Suprapubic skin (tissue), 4 donors: Measurements from ENCODE around the gene NCAPD3. TPM values are rescaled to one million over a fixed set of nuclear protein-coding genes. Genes with fewer than 3 reads are reported as not detected.

ENCODE experiments used
- DNase-seq, 2 donors: peaks; one replicate each; pipeline ENCODE4 v3.0.0-alpha.2; 2019; ENCODE audit warnings: low spot score in 2 of 2
- H3K27ac ChIP-seq: fragments of 200-600 bp; sonication (generic); one replicate; pipeline ENCODE4 v1.5.1; 2019
- H3K27me3 ChIP-seq: fragments of 200-600 bp; sonication (generic); one replicate; pipeline ENCODE4 v1.5.1; 2019
- H3K36me3 ChIP-seq: fragments of 200-600 bp; sonication (generic); one replicate; pipeline ENCODE4 v1.5.1; 2019
- H3K4me1 ChIP-seq: fragments of 200-600 bp; sonication (generic); one replicate; pipeline ENCODE4 v1.5.1; 2019
- H3K4me3 ChIP-seq: fragments of 200-600 bp; sonication (generic); one replicate; pipeline ENCODE4 v1.5.1; 2019; ENCODE audit warnings: mild to moderate bottlenecking
- H3K9me3 ChIP-seq: fragments of 200-600 bp; sonication (generic); one replicate; pipeline ENCODE4 v1.5.1; 2019
- EP300 ChIP-seq: sonication (generic); formaldehyde crosslinking; IDR thresholded peaks from one replicate; pipeline ENCODE4 v1.6.1; 2017; ENCODE audit warnings: antibody characterized with exemption
- POLR2A ChIP-seq, 2 donors: fragments of 450-650 bp; IDR thresholded peaks; one replicate each; pipeline ENCODE4 v1.6.1; 2017; ENCODE audit warnings: antibody characterized with exemption in 2 of 2, mild to moderate bottlenecking in 2 of 2, moderate library complexity in 2 of 2
- POLR2AphosphoS5 ChIP-seq, 3 donors: sonication (generic); formaldehyde crosslinking; IDR thresholded peaks; one replicate each; pipeline ENCODE4 v1.6.1; 2017; ENCODE audit warnings: antibody characterized with exemption in 3 of 3
- WGBS: methylation state at CpG from one replicate; pipeline ENCODE4 v1.1.5; 2018; 5-methylcytosine and 5-hydroxymethylcytosine counted together
- total RNA-seq, 4 donors: library from RNA; depleted of rRNA; stranded (reverse); fragments of >200 nt; gene quantifications; one replicate each; pipeline ENCODE4 v1.1.0, GENCODE V29; 2016
- TF ChIP-seq, protein P1 (sequence below), 2 donors: fragments of 200-600 bp in 1 of 2; fragments of 450-650 bp in 1 of 2; sonication (generic) in 1 of 2; IDR thresholded peaks; one replicate each; pipeline ENCODE4 v1.5.1; 2016 to 2019; ENCODE audit warnings: antibody characterized with exemption in 2 of 2, mild to moderate bottlenecking in 1 of 2, moderate library complexity in 1 of 2

The NCAPD3 gene
- total RNA-seq, 4 donors from 2014 or later, result 26.8 to 37.6 (median 30.8) TPM

- no peaks in the 10 kb centered on the region for H3K4me1 ChIP-seq
- TF ChIP-seq POLR2AphosphoS5 (IDR thresholded peaks at IDR 0.05), result no peak
- TF ChIP-seq POLR2A (IDR thresholded peaks at IDR 0.05), result no peak
- no peak for TF ChIP-seq EP300
- TF ChIP-seq, protein P1, sequence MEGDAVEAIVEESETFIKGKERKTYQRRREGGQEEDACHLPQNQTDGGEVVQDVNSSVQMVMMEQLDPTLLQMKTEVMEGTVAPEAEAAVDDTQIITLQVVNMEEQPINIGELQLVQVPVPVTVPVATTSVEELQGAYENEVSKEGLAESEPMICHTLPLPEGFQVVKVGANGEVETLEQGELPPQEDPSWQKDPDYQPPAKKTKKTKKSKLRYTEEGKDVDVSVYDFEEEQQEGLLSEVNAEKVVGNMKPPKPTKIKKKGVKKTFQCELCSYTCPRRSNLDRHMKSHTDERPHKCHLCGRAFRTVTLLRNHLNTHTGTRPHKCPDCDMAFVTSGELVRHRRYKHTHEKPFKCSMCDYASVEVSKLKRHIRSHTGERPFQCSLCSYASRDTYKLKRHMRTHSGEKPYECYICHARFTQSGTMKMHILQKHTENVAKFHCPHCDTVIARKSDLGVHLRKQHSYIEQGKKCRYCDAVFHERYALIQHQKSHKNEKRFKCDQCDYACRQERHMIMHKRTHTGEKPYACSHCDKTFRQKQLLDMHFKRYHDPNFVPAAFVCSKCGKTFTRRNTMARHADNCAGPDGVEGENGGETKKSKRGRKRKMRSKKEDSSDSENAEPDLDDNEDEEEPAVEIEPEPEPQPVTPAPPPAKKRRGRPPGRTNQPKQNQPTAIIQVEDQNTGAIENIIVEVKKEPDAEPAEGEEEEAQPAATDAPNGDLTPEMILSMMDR (IDR thresholded peaks at IDR 0.05), result no peak
- H3K36me3 ChIP-seq, result peaks cover 90% of the 10 kb centered on the region
- H3K27ac ChIP-seq, result no peak overlapping the region
- no peaks in the 10 kb centered on the region for H3K27me3 ChIP-seq
- no peak for DNase-seq
- H3K9me3 ChIP-seq, result no peaks in the 10 kb centered on the region
- 62% methylated on average over 6 of the region's 6 CpGs for WGBS
- H3K4me3 ChIP-seq, result no peak overlapping the region
Observed at GRCh38 chr11:134240592-134240991, 16.8 kb upstream of the NCAPD3 start.

DNA sequence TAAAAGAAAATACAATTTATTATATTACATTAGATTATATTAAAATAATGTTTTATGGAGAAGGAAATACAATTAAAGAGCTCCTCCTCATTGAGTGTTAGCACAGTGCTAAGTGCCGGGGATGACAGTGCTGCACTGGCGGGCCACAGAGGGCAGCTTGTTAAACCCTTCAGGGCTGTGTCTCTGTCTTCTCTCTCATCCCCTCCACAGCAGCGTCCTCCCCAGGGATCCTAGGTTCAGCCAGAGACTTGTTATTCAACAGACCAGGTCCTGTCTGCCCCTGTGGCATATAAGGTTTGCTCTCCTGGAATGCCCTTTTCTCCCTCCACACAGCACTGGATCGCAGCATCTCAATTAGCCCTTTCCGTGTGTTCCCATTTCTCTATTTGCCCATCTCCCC lies 15.2 kb upstream of the NCAPD3 start:
- 93% methylated on average over 5 of the region's 5 CpGs for WGBS
- H3K4me3 ChIP-seq, result no peak overlapping the region
- H3K36me3 ChIP-seq, result peaks cover 86% of the 10 kb centered on the region
- H3K4me1 ChIP-seq, result no peaks in the 10 kb centered on the region
- H3K27ac ChIP-seq, result no peak overlapping the region
- H3K27me3 ChIP-seq, result no peaks in the 10 kb centered on the region
- no peak for DNase-seq
- TF ChIP-seq POLR2AphosphoS5 (IDR thresholded peaks at IDR 0.05) (no peak), EP300 (no peak), POLR2A (IDR thresholded peaks at IDR 0.05) (no peak)
- TF ChIP-seq, protein P1 (IDR thresholded peaks at IDR 0.05), result no peak
- H3K9me3 ChIP-seq, result no peaks in the 10 kb centered on the region

- DNase-seq, result no peak
- Histone ChIP-seq H3K27me3 (no peaks in the 10 kb centered on the region), H3K27ac (no peak overlapping the region), H3K4me1 (peaks cover 3% of the 10 kb centered on the region), H3K36me3 (peaks cover 72% of the 10 kb centered on the region), H3K9me3 (no peaks in the 10 kb centered on the region), H3K4me3 (no peak overlapping the region)
- 92% methylated on average over 11 of the region's 11 CpGs for WGBS
- TF ChIP-seq POLR2AphosphoS5 (IDR thresholded peaks at IDR 0.05) (no peak), POLR2A (IDR thresholded peaks at IDR 0.05) (no peak), EP300 (no peak)
- TF ChIP-seq, protein P1 (IDR thresholded peaks at IDR 0.05), result no peak
Observed at GRCh38 chr11:134237557-134237922, 13.8 kb upstream of the NCAPD3 start.

DNA sequence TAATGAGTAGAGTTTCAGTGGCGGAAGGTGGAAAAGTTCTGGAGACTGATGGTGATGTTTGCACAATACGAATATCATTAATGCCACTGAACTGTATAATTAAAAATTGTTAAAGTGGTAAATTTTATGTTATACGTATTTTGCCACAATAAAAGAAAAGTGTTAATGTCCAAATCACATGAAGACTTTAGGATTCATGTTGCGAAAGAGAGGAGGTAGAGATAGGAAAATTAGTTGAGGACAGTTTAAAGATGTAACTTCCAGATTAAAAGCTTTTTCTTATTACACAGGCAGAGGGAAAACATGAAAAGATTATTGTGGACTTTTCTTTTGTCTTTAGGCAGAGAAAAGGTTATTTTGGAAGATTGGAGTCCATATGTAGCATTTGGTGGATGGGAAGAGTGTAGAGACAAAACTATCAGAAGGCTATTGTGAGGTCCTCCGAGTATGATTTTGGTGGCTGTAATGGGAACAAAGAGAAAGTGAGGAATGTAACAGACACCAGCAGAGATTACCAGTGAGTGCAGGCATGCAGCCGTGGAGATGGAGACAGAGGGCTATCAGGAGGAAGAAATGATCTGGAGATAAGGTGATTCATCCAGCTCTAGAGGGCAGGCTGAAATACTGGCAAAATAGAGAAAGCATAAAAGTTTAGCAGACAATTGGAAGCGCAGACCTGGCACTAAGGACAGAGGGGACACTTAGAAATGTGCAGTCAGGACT lies 13.2 kb upstream of the NCAPD3 start:
- Histone ChIP-seq H3K4me1 (peaks cover 7% of the 10 kb centered on the region), H3K27me3 (no peaks in the 10 kb centered on the region), H3K9me3 (no peaks in the 10 kb centered on the region), H3K36me3 (peaks cover 67% of the 10 kb centered on the region), H3K27ac (no peak overlapping the region), H3K4me3 (no peak overlapping the region)
- WGBS, result 91% methylated on average over 7 of the region's 7 CpGs
- TF ChIP-seq POLR2AphosphoS5 (IDR thresholded peaks at IDR 0.05) (no peak), EP300 (no peak), POLR2A (IDR thresholded peaks at IDR 0.05) (no peak)
- TF ChIP-seq, protein P1 (IDR thresholded peaks at IDR 0.05), result no peak
- no peak for DNase-seq

- no peak overlapping the region for H3K4me3 ChIP-seq
Observed at GRCh38 chr11:134235399-134235798, 11.6 kb upstream of the NCAPD3 start.

More at GRCh38 chr11:134235399-134235798, 11.6 kb upstream of the NCAPD3 start:
- no peak for TF ChIP-seq POLR2A (IDR thresholded peaks at IDR 0.05)
- TF ChIP-seq EP300, result no peak
- TF ChIP-seq, protein P1 (IDR thresholded peaks at IDR 0.05), result no peak
- TF ChIP-seq POLR2AphosphoS5 (IDR thresholded peaks at IDR 0.05), result no peak
- H3K27ac ChIP-seq, result no peak overlapping the region
- no peaks in the 10 kb centered on the region for H3K27me3 ChIP-seq
- H3K9me3 ChIP-seq, result no peaks in the 10 kb centered on the region
- H3K36me3 ChIP-seq, result peaks cover 52% of the 10 kb centered on the region
- 86% methylated on average over 3 of the region's 3 CpGs for WGBS
- no peak for DNase-seq
- H3K4me1 ChIP-seq, result peaks cover 21% of the 10 kb centered on the region
